Measurements from ENCODE around the gene GPR39.
"Not testable (repeated sequence)": the region's sequence is repeated elsewhere in the genome, so short reads cannot be mapped to it uniquely, and the experiment has no call there.

GPR39 gene

DNA sequence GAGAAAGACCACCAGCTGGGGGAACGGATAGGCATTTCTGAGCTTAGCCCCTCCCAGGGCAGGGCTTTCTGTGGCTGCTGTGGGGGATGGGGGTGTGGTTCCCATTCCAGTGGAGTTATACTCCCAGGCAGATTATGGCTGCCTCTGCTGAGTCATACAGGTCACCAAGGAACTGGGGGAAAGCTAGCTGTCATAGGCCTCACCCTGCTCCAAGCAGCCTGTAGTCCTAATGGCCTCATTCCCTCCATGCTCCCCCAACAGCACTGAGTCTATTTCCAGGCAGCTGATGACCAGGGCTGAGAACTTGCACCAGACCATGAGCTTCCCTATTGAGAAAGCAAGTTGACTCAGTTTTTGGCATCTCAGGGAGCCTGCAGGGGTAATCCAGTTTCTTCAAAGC lies 87.1 kb downstream of the GPR39 start:
- no peak for DNase-seq

DNA sequence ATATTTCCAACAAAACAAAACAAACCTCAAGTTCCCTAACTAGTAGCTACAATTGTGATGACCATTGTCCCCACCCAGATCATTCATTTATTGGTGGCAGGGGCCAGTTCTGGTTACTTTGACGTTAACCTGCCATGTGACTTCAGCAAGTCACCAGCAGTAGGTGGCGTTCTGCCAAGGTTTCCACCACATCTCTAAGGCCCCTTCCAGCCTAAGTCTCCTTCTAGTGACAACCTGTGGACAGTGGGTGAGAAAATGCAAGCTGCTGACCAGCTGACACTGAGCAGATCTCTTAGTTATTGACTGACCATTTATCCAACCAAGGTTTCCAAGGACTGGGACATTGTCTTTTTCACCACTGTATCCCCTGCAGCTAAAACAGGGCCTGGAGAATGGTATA lies 98.4 kb downstream of the GPR39 start:
- DNase-seq: no peak

DNA sequence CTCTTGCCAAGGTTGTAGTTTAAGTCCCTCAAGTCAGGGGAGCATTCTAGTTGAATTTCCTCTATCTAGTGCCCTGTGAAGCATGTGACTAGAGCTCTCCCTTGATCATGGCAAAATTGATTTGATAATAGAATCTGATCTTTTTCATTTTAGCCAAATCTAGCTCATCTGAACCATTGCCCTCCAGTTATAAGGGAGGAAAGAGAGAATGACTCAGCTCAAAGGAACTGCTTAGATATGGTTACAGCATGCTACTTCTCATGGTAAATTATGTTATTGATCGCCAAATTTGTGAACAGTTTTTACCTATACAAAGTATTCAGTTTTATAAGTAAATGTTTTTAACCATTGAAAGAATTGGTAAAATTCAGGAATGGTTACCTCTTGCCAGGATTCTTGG lies 100.8 kb downstream of the GPR39 start:
- no peak for DNase-seq

DNA sequence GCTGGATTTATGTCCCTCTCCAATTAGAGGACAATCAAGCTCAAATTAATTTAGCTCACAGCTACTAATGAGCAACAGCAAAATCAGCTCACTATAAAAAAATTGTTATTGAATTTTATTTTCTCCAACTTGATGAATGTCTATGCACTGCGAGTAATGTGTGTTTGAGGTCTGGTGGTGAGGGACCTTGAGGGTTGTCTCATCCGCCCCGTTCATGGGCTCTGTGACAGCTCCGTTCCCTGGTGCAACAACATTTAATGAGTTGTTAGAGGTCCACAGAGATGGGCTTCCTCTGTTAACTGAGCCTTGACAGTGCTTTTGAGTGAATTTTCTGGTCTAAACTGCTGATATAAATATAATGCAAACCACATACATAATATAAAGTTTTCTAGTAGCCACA lies 101.7 kb downstream of the GPR39 start:
- DNase-seq: no peak

DNA sequence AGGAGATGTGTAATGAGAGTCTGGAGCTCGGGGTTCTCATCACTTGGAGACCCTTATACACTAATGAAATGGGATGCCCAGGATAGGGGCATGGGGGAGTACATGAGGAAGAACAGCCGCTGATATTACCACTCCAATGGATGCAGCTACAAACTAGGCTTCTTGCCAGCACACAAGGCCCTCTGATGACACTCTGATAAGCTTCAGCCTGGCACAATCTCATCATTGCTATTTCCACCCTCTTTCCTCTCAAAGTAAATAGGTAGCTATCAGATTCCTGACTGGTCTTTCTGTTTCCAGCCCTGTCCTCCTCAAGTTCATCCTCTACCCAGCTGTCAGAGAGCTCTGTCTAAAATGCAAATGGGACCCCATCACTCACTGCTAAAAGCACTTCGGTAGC lies 103.0 kb downstream of the GPR39 start:
- no peak for DNase-seq

DNA sequence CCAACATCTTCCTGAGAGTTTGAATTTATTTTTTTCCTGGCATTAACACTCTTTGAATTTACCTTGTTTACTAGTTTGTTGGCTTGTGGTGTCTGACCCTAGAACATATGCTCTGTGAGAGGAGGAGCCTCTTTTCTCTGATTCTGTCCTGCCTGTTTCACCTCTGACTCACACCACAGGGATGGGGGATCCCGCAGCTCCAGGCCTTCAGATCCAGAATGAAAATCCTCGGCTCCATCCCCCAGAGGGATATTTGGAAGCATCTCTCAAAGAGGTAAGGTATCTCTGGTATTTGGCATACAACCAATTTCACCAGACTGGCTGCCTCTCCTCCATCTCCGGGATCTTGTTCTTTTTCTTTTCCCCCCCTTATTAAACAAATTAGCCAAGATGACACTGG lies 104.7 kb downstream of the GPR39 start:
- DNase-seq: no peak

DNA sequence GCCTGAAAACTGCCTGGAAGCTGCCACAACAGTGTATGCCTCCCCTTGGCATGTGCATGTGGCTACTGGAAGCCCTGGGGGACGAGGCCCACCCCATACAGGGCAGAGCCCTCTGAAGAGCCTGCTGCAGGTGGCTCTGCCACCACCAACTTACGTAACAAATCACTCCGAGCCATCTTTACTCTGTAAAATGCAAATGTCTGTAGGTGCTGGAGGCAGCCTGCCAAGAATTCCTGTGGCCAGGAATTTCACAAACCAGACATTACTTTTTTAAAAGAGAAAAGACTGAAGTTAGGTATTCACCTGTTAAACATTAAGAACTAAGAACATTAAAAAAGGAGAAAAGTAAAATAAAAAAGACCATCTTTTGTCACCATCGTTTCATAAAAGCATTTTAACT lies 106.3 kb downstream of the GPR39 start:
- DNase-seq: no peak

DNA sequence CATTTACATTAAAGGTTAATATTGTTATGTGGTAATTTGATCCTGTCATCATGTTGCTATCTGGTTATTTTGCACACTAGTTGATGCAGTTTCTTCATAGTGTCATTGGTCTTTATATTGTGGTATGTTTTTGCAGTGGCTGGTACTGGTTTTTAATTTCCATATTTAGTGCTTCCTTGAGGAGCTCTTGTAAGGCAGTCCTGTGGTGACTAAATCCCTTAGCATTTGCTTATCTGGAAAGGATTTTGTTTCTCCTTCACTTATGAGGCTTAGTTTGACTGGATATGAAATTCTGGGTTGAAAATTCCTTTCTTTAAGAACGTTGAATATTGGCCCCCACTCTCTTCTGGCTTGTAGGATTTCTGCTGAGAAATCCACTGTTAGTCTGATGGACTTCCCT lies 120.5 kb downstream of the GPR39 start:
- DNase-seq: not testable (repeated sequence)

DNA sequence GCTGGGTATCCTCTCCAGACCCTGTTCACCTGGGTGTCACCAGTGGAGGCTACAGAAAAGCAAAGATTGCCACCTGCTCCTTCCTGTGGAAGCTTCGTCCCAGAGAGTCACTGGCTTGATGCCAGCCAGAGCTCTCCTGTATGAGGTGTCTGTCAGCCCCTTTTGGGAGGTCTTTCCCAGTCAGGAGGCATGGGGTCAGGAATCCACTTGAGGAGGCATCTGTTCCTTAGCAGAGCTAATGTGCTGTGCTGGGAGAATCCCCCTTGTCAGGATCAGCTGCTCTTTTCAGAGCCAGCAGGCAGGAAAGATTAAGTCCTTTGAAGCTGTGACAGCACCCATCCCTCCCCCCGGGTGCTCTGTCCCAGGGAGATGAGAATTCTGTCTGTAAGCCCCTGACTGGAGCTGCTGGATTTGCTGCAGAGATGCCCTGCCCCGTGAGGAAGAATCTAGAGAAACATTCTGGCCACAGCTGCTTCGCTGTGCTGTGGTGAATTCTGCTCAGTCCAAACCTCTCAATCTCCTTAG lies 121.8 kb downstream of the GPR39 start:
- no peak for DNase-seq

DNA sequence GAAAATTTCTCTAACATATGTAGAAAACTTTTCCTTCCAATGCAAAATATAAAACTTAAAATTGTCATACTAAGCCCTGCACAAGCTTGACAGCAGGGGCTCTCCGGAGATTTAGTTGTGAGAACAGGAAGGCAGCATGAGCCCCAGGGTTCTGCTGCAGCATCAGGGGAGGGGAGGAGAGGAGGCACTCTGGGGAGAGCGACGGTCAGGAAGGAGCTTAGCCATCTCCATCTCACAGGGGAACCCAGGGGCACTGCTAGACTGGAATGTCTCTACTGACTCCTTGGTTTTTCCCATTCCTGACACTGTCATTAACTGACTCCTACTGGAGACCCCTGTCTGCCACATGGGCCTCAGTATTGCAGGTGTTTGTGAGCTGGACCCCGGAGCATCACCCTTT lies 123.6 kb downstream of the GPR39 start:
- DNase-seq: no peak

DNA sequence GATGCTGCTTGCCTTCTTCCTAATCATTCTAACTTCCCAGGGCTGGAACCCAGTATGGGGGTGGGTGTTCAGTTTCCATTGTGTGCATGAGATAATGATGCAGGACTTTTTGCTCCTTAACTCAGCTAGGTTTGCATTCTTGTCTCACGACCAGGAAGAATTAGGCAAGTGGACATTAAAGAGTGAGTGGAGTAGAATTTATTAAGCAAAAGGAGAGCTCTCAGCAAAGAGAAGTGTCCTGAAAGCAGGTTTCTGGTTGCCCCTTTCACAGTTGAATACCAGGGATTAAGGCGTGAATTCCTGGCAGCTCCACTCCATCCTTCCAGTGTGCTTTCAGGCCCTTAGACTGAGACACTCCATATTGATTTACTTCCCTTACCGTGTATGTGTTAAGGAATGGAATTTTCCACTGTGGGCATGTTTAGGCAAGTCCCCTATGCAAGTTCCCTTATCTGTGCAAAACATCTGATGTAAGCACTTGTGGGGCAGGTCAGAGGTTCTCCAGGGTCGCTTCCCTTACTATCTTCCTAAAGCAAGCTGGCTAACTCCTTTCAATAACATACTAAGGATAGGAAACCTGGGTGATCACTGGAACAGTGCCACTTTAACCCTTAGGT lies 126.5 kb downstream of the GPR39 start:
- DNase-seq: no peak

DNA sequence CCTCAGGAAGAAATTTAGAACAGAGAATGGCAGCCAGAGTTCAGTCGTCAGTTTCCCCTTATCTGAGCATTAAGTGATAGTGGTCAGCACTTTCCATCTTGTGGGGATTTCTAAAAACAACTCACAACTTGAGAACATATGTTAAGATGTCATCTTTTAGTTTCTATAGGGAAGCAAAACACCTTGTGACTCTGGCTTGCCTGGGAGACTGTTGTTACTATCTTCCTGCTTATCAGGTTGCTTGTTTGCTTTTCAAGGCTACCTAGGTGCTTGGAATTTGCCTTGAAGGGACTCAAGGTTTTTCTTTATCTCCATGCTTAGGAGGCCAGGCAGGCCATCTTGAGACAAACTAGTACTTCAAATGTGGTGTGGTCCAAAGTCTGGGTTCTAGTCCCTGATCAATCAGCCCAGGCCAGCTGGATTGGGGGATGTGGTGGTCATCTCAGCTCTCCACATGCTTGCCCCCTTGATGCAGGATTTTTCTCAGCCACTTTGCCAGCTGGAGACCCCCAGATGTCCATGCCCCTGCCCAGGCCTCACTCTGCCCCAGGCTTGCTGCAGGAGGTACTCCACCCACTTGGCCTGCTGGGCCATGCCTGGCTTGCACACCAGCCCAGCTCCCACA lies 127.5 kb downstream of the GPR39 start:
- no peak for DNase-seq

DNA sequence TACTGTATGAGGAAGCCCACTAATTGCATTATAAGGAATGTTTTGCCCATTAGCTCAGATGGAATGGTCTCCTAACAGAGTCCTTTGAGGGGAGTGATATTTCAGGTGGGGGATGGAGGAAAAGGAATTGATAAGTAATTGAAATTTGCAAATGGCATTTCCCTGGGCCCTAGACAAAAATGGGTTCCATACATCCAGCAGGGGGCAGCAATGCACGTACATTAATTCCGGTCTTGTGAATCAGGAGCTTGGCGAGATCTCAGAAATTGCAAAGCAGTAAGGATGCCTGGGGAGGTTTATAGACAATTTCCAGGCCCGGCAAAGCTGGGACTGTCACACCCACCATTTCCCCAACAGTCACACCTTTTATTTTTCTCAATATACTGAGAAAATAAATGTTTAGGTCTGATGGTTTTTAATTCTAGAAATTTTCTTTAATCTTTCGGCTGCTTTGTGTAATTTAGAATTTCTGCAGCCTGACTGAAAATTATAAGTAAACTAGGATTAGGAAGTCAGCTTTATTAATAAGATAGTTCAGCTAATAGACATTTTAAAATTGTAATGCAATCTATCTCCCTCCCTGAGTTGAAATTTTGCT lies 130.6 kb downstream of the GPR39 start:
- peak; percentile 43 to 63 for DNase-seq

DNA sequence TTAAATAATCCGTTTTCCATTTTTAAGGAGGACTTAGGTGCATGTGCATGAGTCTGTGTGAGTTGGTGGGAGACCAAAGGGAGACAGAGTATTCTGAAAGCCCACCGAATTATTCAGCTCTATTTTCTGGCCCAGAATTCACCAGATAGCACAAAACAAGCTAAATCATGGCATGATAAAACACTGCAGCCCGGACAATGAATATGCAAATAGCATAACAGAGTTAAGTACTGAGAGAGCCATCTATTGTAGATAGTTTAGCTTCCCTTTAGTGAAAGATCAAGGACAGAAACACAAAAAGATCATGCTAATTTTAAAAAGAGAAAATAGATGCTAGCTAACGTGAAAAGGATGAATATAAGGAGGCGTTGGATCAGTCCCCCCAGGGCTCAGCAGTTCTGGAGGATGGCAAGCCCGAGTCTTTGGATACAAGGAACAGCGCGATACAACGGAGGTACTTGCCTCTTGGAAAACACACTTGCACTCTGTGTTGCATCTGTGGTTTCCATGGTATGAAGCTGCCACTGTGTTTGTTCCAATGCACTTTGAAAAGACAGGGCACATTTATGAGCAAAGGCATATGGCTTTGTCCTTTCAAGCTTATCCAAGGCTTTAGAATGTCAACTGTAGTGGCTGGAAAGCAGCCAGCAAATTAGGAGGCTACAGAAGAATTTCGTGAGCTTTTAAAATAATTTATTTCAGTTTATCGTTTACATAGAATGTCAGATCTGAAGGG lies 133.5 kb downstream of the GPR39 start:
- DNase-seq: no peak

DNA sequence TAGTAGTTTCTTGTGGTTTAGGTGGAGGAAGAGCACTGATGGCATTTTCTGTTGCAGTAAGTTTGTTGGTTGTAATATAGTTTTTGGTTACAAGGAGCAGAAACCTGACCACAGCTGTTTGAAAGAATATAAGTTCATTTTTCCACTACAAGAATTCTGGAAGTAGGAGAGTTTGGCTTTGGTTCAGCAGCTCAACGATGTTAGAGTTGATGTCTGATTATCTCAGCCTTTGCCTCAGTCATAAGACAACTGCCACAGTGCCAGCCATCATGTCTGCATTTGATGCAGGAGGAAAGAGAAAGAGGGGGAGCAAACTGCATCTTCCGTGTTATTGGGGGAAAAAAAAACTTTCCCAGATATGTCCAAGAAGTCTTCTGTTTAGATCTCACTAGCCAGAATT lies 134.3 kb downstream of the GPR39 start:
- DNase-seq: no peak

DNA sequence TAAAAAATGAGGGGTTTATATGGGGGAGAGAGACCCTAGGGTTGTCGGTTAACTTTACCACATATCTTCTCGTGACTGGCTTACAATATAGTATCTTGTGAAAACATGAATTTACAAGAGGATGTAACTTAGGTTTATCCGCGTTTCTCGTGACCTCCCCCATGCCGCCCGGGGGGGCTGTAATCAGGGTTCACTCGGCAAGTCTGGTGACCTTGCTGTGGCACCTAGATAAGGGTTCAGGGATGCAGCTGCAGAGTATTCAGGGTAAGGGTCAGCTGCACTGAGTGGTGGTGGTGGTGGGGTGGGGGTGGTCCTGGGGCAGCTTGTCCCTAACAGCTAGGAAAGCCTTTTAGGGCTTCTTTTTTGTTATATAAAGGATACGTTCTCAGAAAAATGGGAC lies 141.1 kb downstream of the GPR39 start:
- no peak for DNase-seq

DNA sequence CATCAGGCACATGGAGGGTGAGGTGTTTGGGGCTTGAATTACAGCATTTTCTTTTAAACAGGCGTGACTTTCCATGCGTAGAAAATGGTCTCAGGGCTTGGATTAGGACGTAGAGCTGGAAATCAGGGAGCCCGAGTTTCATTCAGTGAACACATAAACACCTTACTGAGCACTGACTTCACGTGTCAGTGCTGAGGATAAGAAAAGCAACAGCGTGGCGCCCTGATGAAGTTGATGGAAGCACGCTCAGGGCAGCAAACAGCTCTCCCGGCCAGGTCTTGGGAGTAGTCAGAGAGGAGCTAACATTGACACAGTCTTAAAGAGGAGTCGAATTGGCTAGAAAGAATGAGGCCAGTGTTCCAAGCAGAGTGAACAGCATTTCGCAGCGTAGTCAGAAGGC lies 142.7 kb downstream of the GPR39 start:
- DNase-seq: no peak

DNA sequence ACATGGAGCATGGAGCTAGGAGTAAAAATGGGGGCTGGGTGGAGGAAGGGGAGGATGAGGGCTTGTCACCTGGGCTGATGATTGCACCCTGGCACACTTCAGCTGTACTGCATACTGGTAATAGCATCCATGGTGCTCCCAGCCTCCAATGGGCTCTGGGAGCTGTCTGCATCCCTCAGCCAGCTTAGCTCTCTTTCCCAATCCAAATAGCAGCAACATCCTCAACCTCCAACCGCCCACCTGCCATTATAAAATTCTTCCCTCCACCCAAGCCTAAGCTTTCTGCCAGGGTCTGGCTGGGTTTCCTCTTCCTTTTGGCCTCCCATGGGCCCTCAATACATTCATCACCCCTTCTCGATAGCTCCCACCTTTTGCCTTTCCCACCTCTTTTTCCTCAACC lies 143.3 kb downstream of the GPR39 start:
- no peak for DNase-seq

DNA sequence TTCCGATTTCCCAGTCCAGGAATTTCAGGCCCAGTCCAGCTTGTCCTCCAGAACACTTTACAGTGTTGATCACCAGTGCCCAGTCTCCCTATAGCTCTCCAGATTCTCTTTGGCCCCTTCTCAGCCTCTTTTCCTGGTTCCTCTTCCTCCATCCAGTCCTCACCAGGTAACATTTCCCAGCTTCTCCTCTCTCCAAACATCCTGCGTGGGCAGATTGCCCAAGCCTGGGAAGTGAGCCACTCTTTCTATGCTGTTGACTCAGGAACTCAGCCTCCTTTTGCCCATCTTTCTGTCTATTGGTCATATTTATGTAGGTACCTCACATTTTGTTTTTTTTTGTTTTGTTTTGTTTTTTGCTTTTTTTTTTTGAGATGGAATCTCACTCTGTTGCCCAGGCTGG lies 144.0 kb downstream of the GPR39 start:
- no peak for DNase-seq

DNA sequence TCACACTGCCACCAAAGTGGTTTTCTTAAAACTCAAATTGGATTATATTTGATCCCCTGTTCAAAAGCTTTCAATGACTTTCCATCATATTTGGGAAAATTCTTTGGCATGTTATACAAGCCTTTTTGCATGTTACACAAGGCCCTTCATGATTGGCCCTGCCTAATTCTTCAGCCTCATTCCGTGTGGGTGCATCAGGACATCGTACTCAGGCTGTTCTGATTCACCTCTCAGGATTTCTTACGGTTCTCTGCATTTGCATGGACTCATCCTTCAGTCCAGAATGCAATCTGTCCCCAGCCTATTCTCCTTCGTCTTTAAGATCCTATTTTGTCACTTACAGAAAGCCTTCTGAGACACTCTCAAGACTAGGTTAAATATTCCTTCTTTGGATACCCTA lies 145.6 kb downstream of the GPR39 start:
- DNase-seq: no peak

DNA sequence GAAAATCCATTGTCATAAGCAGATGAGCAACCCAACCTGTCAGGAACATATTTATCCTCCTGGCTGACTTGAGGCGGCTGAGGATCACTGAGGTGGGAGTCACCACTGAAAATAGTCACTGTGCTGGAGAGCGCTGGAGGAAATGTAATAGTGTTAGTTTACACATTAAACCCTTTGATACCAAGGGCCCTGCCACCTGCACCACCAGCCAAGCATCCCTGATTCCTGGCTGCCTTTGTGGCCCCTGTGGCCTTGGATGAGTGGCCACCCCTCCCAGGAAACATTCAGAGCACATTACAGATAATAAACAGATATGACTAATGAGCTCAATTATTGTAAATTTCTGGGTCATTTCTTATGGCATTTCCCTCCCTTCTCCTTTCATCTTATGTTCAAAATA lies 147.5 kb downstream of the GPR39 start:
- DNase-seq: no peak

DNA sequence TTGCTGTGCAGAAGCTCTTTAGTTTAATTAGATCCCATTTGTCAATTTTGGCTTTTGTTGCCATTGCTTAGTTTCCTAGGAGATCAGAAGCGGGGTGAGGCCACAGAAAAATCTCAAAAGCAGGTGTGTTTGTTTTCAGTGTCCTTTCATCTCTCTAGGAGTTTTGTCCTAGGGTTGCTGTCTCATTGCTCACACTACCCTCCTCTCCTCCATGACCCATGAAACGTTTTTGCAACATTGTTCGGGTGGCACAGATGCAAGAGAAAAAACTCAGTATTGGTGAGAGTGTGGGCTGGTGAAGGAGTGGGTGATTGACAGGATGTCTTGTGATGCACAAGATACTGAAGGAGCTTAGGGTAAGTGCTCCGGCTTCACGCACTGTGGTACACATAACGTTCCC lies 149.8 kb downstream of the GPR39 start:
- no peak for DNase-seq

DNA sequence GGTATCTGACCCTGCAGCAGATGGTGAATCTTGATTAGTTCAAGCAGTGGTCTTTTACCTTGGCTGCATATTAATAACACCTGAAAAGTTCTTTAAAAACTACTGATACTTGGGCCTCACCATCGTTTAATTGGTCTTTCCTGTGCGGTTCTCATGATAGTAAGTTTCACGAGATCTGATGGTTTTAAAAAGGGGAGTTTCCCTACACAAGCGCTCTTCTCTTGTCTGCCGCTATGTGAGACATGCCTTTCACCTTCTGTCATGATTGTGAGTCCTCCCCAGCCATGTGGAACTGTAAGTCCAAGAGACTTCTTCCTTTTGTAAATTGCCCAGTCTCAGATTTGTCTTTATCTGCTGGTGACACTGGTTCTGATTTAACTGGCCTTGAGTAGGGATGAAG lies 151.1 kb downstream of the GPR39 start:
- DNase-seq: no peak

DNA sequence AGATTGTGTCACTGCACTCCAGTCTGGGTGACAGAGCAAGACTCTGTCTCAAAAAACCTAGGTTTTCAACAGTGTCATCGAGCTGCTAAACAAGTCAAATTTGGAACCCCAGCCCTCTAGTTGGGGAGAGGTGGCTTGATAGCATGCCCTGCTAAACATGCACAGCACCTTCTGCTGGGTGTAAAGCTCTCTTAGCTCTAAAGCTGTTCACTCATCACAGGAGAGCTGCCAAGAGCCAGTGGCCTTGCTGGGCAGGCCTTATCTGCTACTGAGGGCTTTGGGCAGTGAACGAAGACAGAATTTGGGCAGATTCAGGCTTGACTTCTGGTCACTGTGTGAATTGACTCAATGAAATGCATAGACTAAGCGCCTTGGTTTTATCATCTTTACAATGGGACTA lies 152.1 kb downstream of the GPR39 start:
- no peak for DNase-seq

Data from stimulated activated CD4-positive, alpha-beta T cell treated with anti-CD3 and anti-CD28 coated beads, Interleukin-2, amount 100 ng/mL, for 24 hours (primary cell).